ENCODE data around the gene PDGFA. TPM values are rescaled to one million over a fixed set of nuclear protein-coding genes. Genes with fewer than 3 reads are reported as not detected.

PDGFA gene
- total RNA-seq, 1 experiment from 2014 or later = 23.6 TPM

DNA sequence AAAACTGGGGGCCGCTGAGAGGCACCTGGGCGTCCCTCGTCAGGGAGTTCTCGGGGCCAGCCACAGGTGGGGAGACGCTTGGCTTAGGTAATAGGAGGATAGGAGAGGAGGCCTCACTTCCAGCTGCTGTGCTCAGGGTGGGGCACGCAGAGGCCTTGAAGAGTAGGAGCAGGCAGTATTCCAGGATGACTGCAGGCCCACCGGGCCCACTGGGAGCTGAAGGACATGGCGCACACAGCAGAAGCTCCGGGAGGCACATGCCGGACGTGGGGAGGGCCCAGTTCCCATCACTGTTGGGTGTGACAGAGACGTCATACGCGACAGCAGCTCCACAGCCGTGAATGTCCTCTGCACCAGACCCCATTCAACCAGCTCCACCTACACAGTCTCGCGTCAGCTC, 22.0 kb upstream of the PDGFA start:
- intact Hi-C loops (cut with micrococcal nuclease; ENCODE audit: unreplicated experiment) = no loop called here

DNA sequence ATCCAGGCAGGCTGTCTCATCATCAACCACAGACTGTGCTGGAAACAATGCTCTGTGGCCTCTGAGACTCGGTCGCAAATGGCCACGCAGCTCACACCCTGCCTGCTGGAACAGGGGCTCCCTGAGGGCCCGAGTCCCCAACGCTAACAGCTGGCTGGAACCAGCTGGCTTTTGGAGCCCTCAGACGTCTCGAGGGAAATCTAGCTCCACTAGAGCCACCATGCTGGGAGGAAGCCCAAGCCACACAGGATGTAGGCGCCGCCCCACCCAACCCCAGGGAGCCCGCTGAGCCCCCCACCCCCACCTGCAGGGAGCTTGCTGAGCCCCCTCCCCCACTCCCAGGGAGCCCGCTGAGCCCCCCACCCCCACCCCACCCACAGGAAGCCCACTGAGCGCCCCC, 21.4 kb upstream of the PDGFA start:
- Histone ChIP-seq H3K36me3 (ENCODE audit: low read depth) (no peaks in the 10 kb centered on the region), H4K20me1 (ENCODE audit: insufficient read depth) (no peaks in the 10 kb centered on the region), H3K27ac (no peak overlapping the region), H3K4me3 (no peak overlapping the region), H3F3A (ENCODE audit: insufficient read depth, low read depth) (peaks cover 53% of the 10 kb centered on the region), H3K9me3 (ENCODE audit: insufficient read depth, low read depth) (no peaks in the 10 kb centered on the region), H2AFZ (no peak overlapping the region), H3K4me2 (no peak overlapping the region), H3K27me3 (ENCODE audit: insufficient read depth, low read depth) (no peaks in the 10 kb centered on the region), H3K4me1 (replicated peaks; ENCODE audit: insufficient read depth) (peaks cover 69% of the 10 kb centered on the region), H3K9me2 (ENCODE audit: insufficient read depth) (no peaks in the 10 kb centered on the region), H3K79me2 (ENCODE audit: low read depth) (no peaks in the 10 kb centered on the region)
- BruUV-seq (replicated peaks) = no TSS peak
- no peak for DNase-seq
- ChIA-PET CTCF (no interaction called here), POLR2A (ENCODE audit: unreplicated experiment) (no interaction called here)
- no peak for TF ChIP-seq EZH2 (IDR thresholded peaks at IDR 0.05; ENCODE audit: low read depth)
- TF ChIP-seq, protein P1, sequence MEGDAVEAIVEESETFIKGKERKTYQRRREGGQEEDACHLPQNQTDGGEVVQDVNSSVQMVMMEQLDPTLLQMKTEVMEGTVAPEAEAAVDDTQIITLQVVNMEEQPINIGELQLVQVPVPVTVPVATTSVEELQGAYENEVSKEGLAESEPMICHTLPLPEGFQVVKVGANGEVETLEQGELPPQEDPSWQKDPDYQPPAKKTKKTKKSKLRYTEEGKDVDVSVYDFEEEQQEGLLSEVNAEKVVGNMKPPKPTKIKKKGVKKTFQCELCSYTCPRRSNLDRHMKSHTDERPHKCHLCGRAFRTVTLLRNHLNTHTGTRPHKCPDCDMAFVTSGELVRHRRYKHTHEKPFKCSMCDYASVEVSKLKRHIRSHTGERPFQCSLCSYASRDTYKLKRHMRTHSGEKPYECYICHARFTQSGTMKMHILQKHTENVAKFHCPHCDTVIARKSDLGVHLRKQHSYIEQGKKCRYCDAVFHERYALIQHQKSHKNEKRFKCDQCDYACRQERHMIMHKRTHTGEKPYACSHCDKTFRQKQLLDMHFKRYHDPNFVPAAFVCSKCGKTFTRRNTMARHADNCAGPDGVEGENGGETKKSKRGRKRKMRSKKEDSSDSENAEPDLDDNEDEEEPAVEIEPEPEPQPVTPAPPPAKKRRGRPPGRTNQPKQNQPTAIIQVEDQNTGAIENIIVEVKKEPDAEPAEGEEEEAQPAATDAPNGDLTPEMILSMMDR (conservative IDR thresholded peaks at IDR 0.05) = no peak
- intact Hi-C loops (cut with micrococcal nuclease; ENCODE audit: unreplicated experiment) = no loop called here

More for the DNA sequence above, 22.0 kb upstream of the PDGFA start:
- H3K4me1 ChIP-seq (replicated peaks; ENCODE audit: insufficient read depth) = peaks cover 69% of the 10 kb centered on the region
- H3K9me3 ChIP-seq (ENCODE audit: insufficient read depth, low read depth) = no peaks in the 10 kb centered on the region
- no peak overlapping the region for H2AFZ ChIP-seq
- H3K27ac ChIP-seq = no peak overlapping the region
- no TSS peak for BruUV-seq (replicated peaks)
- peaks cover 50% of the 10 kb centered on the region for H3F3A ChIP-seq (ENCODE audit: insufficient read depth, low read depth)
- no peaks in the 10 kb centered on the region for H3K27me3 ChIP-seq (ENCODE audit: insufficient read depth, low read depth)
- DNase-seq = no peak
- no peaks in the 10 kb centered on the region for H3K9me2 ChIP-seq (ENCODE audit: insufficient read depth)
- no peaks in the 10 kb centered on the region for H4K20me1 ChIP-seq (ENCODE audit: insufficient read depth)
- 0 out of 2 replicates have a peak overlapping the region, but pooled peaks have one; percentile 75 for H3K4me2 ChIP-seq
- no peaks in the 10 kb centered on the region for H3K79me2 ChIP-seq (ENCODE audit: low read depth)
- no peaks in the 10 kb centered on the region for H3K36me3 ChIP-seq (ENCODE audit: low read depth)
- ChIA-PET POLR2A (ENCODE audit: unreplicated experiment) (interaction anchor here (0.6 kb wide), 1 partner anchor 15 kb away, joined by 3 read pairs; no protein-coding TSS in a partner anchor), CTCF (no interaction called here)
- no peak overlapping the region for H3K4me3 ChIP-seq
- TF ChIP-seq EZH2 (IDR thresholded peaks at IDR 0.05; ENCODE audit: low read depth) = no peak
- TF ChIP-seq, protein P1 (conservative IDR thresholded peaks at IDR 0.05) = no peak

DNA sequence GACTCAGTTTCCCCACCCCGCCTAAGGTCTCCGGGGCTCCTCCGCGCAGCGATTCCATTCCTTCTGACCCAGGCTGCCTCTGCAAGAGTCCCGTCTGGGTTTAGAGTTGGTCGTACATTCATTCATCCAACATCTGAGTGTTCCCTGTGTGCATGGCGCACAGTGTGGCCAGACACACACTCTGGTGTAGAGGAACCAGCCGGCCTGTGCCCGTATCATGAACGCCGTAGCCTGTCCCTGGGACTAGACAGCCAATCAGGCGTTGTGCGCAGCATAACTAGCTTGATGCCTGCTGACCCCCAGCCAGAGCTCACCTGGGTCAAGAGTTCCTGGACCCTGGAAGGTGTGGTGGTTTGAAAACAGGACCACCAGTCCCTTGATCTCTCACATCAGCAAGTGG, 20.9 kb upstream of the PDGFA start:
- H3K4me1 ChIP-seq (replicated peaks; ENCODE audit: insufficient read depth) = peaks cover 69% of the 10 kb centered on the region
- no peak overlapping the region for H3K27ac ChIP-seq
- no peak for TF ChIP-seq EZH2 (IDR thresholded peaks at IDR 0.05; ENCODE audit: low read depth)
- TF ChIP-seq, protein P1 (conservative IDR thresholded peaks at IDR 0.05) = no peak
- ChIA-PET POLR2A (ENCODE audit: unreplicated experiment) (no interaction called here), CTCF (no interaction called here)
- no peaks in the 10 kb centered on the region for H3K79me2 ChIP-seq (ENCODE audit: low read depth)
- intact Hi-C loops (cut with micrococcal nuclease; ENCODE audit: unreplicated experiment) = no loop called here
- H3K27me3 ChIP-seq (ENCODE audit: insufficient read depth, low read depth) = no peaks in the 10 kb centered on the region
- BruUV-seq (replicated peaks) = no TSS peak
- no peak overlapping the region for H3K4me3 ChIP-seq
- no peaks in the 10 kb centered on the region for H3K9me3 ChIP-seq (ENCODE audit: insufficient read depth, low read depth)
- no peak for DNase-seq
- no peaks in the 10 kb centered on the region for H3K9me2 ChIP-seq (ENCODE audit: insufficient read depth)
- H3K4me2 ChIP-seq = peak overlapping the region; percentile 63
- H4K20me1 ChIP-seq (ENCODE audit: insufficient read depth) = no peaks in the 10 kb centered on the region
- H2AFZ ChIP-seq = no peak overlapping the region
- H3K36me3 ChIP-seq (ENCODE audit: low read depth) = no peaks in the 10 kb centered on the region
- H3F3A ChIP-seq (ENCODE audit: insufficient read depth, low read depth) = peaks cover 53% of the 10 kb centered on the region
